ENCODE results near the gene BAAT.

DNA sequence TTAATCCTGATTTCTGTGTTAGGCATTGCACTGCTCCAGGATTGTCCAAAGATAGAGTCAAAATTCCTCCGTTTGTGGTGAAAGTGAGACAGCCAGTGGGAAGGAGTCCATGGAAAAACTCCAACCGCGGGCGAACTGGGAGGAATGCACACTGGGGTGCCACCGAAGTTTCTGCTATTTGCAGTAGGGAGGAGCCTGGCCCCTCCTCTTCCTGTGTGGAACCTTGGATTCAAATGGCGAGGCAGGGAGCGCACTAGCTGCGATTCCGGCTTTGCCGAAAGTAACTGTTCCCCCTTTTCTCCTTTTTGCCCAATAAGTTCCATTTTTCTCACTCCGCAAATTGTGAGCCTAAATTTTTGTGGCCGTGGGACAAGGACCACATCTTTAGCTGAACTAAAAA is 9.3 kb downstream of the BAAT start:
- no peak for TF ChIP-seq EZH2 (IDR thresholded peaks at IDR 0.05; ENCODE audit: low read length)
- TF ChIP-seq, protein P1, sequence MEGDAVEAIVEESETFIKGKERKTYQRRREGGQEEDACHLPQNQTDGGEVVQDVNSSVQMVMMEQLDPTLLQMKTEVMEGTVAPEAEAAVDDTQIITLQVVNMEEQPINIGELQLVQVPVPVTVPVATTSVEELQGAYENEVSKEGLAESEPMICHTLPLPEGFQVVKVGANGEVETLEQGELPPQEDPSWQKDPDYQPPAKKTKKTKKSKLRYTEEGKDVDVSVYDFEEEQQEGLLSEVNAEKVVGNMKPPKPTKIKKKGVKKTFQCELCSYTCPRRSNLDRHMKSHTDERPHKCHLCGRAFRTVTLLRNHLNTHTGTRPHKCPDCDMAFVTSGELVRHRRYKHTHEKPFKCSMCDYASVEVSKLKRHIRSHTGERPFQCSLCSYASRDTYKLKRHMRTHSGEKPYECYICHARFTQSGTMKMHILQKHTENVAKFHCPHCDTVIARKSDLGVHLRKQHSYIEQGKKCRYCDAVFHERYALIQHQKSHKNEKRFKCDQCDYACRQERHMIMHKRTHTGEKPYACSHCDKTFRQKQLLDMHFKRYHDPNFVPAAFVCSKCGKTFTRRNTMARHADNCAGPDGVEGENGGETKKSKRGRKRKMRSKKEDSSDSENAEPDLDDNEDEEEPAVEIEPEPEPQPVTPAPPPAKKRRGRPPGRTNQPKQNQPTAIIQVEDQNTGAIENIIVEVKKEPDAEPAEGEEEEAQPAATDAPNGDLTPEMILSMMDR (optimal IDR thresholded peaks at IDR 0.05 in 1 of 3, IDR thresholded peaks at IDR 0.05 in 1 of 3, conservative IDR thresholded peaks at IDR 0.05 in 1 of 3; ENCODE audit: extremely low read depth in 1 of 3, insufficient read depth in 2 of 3, low read length in 3 of 3): no peak

Measured in keratinocyte (primary cell).